ENCODE measurements around the gene BCL2.

BCL2 gene

GRCh38 chr18:63260380-63260754 lies 59.2 kb downstream of the BCL2 start:
- DNase-seq (ENCODE audit: low spot score), result no peak
- H3K27ac ChIP-seq, result no peak overlapping the region
- ChIA-PET POLR2A (ENCODE audit: low non-redundant PET) (no interaction called here), CTCF (no interaction called here)
- TF ChIP-seq, protein P1, sequence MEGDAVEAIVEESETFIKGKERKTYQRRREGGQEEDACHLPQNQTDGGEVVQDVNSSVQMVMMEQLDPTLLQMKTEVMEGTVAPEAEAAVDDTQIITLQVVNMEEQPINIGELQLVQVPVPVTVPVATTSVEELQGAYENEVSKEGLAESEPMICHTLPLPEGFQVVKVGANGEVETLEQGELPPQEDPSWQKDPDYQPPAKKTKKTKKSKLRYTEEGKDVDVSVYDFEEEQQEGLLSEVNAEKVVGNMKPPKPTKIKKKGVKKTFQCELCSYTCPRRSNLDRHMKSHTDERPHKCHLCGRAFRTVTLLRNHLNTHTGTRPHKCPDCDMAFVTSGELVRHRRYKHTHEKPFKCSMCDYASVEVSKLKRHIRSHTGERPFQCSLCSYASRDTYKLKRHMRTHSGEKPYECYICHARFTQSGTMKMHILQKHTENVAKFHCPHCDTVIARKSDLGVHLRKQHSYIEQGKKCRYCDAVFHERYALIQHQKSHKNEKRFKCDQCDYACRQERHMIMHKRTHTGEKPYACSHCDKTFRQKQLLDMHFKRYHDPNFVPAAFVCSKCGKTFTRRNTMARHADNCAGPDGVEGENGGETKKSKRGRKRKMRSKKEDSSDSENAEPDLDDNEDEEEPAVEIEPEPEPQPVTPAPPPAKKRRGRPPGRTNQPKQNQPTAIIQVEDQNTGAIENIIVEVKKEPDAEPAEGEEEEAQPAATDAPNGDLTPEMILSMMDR (conservative IDR thresholded peaks at IDR 0.05; ENCODE audit: low read depth), result no peak

DNA sequence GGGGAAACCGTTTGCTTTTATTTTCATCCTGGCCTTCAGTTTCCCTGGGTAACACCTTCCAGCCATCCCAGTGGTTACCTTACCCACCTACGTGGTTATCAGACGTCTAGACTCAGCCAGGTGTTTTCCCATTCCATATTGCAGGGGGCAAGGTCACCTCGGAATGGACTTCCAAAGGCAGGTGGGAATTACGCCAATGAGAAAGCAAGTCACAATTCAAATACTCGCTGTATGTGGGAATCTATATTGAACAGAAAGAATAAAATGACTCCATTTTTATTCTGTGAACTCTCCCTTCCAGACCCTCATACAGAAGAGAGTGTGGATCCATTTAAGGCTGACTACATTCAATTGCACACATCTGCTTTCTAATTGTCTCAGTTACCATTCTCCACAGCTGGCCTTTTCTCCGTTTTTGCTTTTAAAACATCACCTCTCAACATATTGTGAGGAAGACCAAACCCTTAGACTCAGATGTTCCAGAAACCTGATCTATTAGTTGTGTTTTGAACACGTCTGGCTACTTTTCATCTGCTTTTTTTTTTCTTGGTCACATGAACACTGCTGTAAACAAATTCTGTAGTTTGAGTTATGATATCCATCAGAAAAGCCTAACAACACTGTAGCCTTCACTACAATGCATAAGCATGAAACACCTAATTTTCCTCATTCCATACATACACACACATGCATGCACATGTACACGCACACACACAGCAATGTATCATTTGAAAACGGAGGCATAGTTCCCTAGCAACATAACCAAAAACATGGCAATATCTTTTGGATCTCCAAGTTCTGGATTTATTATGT lies 59.8 kb downstream of the BCL2 start:
- DNase-seq (ENCODE audit: low spot score), result no peak
- ChIA-PET CTCF (no interaction called here), POLR2A (ENCODE audit: low non-redundant PET) (no interaction called here)
- TF ChIP-seq, protein P1 (conservative IDR thresholded peaks at IDR 0.05; ENCODE audit: low read depth), result no peak
- no peak overlapping the region for H3K27ac ChIP-seq

DNA sequence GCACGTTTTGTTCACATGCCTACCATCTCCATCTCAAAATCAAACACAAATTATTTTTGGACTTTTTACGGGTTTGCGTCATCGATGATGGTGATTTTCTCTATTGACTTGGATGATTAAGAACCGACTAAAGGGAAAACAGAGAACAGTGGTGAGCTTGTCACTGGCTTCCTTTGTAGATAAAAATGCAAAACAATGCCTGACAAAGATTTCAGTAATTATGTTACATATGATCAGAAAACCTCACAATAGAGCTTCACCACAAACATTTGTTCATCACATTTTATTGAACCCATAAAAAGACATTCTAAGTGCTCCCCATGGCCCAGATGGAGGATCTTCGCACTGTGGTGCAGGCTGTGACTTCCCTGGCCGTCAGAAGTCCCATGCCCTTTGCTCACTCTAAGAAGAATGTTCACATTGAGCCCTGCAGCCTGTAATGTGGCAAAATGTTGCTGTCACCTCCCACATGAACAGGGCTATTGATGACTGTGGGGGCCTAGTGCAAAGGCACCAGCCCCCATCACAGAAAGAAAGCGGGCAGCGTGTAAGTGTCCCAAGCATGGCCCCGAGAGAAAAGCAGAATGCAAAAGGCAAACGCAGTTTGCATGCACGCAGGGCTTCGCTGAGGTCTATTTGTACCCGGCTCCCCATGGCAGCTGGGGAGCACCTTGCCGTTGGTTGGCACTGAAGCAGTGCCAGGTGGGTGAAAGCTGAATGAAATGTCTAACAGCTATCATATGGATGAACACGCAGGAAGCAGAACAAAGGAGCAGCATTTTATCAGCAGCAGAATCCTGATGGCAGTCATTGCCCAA lies 60.6 kb downstream of the BCL2 start:
- ChIA-PET POLR2A (ENCODE audit: low non-redundant PET) (no interaction called here), CTCF (no interaction called here)
- no peak for DNase-seq (ENCODE audit: low spot score)
- H3K27ac ChIP-seq, result no peak overlapping the region
- TF ChIP-seq, protein P1 (conservative IDR thresholded peaks at IDR 0.05; ENCODE audit: low read depth), result no peak

- no peak for DNase-seq (ENCODE audit: low spot score)
- POLR2A ChIA-PET (ENCODE audit: low non-redundant PET), result no interaction called here
- CTCF ChIA-PET, result no interaction called here
- no peak overlapping the region for H3K27ac ChIP-seq
- TF ChIP-seq, protein P1 (conservative IDR thresholded peaks at IDR 0.05; ENCODE audit: low read depth), result no peak
These were observed 62.1 kb downstream of the BCL2 start for GRCh38 chr18:63257453-63257852.

- TF ChIP-seq, protein P1 (conservative IDR thresholded peaks at IDR 0.05; ENCODE audit: low read depth), result no peak
- H3K27ac ChIP-seq, result no peak overlapping the region
- CTCF ChIA-PET, result no interaction called here
- POLR2A ChIA-PET (ENCODE audit: low non-redundant PET), result no interaction called here
- DNase-seq (ENCODE audit: low spot score), result no peak
These were observed 64.1 kb downstream of the BCL2 start for GRCh38 chr18:63255435-63255834.

- ChIA-PET CTCF (no interaction called here), POLR2A (ENCODE audit: low non-redundant PET) (no interaction called here)
- H3K27ac ChIP-seq, result no peak overlapping the region
- TF ChIP-seq, protein P1 (conservative IDR thresholded peaks at IDR 0.05; ENCODE audit: low read depth), result no peak
- no peak for DNase-seq (ENCODE audit: low spot score)
These were observed 64.7 kb downstream of the BCL2 start for GRCh38 chr18:63254716-63255399.

Data from RWPE1 (cell line).